T-helper 1 cell treated with Interleukin-12 subunit alpha and Interleukin-12 subunit beta and Interleukin-4 antibody, amounts not matched to agents 30 μg/mL and 1 μg/mL, for 36 hours (primary cell): ENCODE results near the gene KIAA0586.
"Not testable (repeated sequence)": the region's sequence is repeated elsewhere in the genome, so short reads cannot be mapped to it uniquely, and the experiment has no call there.

ENCODE experiments used
- H3K27ac Mint-ChIP-seq: one replicate; pipeline ENCODE4 v1.8.0; 2021; ENCODE audit warnings: mild to moderate bottlenecking, mixed read lengths
- H3K27me3 Mint-ChIP-seq: one replicate; pipeline ENCODE4 v1.8.0; 2021; ENCODE audit warnings: low read depth, mixed read lengths
- H3K36me3 Mint-ChIP-seq: one replicate; pipeline ENCODE4 v1.8.0; 2021; ENCODE audit warnings: low read depth, mixed read lengths
- H3K4me1 Mint-ChIP-seq: one replicate; pipeline ENCODE4 v1.8.0; 2021; ENCODE audit warnings: low read depth, mixed read lengths
- H3K4me3 Mint-ChIP-seq: one replicate; pipeline ENCODE4 v1.8.0; 2021; ENCODE audit warnings: mild to moderate bottlenecking, moderate library complexity, mixed read lengths
- H3K9me3 Mint-ChIP-seq: one replicate; pipeline ENCODE4 v1.8.0; 2021; ENCODE audit warnings: mixed read lengths

KIAA0586 gene

GRCh38 chr14:58574623-58575022 lies 147.1 kb downstream of the KIAA0586 start:
- no peak overlapping the region for H3K27ac Mint-ChIP-seq
- no peaks in the 10 kb centered on the region for H3K36me3 Mint-ChIP-seq
- H3K4me1 Mint-ChIP-seq = peaks cover 15% of the 10 kb centered on the region

GRCh38 chr14:58575956-58576355 lies 148.4 kb downstream of the KIAA0586 start:
- H3K27me3 Mint-ChIP-seq = no peaks in the 10 kb centered on the region
- no peaks in the 10 kb centered on the region for H3K36me3 Mint-ChIP-seq
- no peak overlapping the region for H3K4me3 Mint-ChIP-seq
- H3K27ac Mint-ChIP-seq = no peak overlapping the region
- peaks cover 15% of the 10 kb centered on the region for H3K4me1 Mint-ChIP-seq
- peaks cover 9% of the 10 kb centered on the region for H3K9me3 Mint-ChIP-seq

More at GRCh38 chr14:58574623-58575022, 147.1 kb downstream of the KIAA0586 start:
- Mint-ChIP-seq H3K9me3 (no peaks in the 10 kb centered on the region), H3K4me3 (no peak overlapping the region), H3K27me3 (no peaks in the 10 kb centered on the region)

GRCh38 chr14:58580035-58580434 lies 152.5 kb downstream of the KIAA0586 start:
- H3K4me1 Mint-ChIP-seq, H3K4me3 Mint-ChIP-seq, H3K36me3 Mint-ChIP-seq, H3K27ac Mint-ChIP-seq, H3K27me3 Mint-ChIP-seq: not testable (repeated sequence)
- peaks cover 21% of the 10 kb centered on the region for H3K9me3 Mint-ChIP-seq

GRCh38 chr14:58581389-58581788 lies 153.9 kb downstream of the KIAA0586 start:
- not testable (repeated sequence) for H3K27me3 Mint-ChIP-seq, H3K36me3 Mint-ChIP-seq, H3K4me3 Mint-ChIP-seq, H3K4me1 Mint-ChIP-seq, H3K27ac Mint-ChIP-seq
- peaks cover 21% of the 10 kb centered on the region for H3K9me3 Mint-ChIP-seq

GRCh38 chr14:58584383-58584782 lies 156.9 kb downstream of the KIAA0586 start:
- peaks cover 7% of the 10 kb centered on the region for H3K27me3 Mint-ChIP-seq
- no peak overlapping the region for H3K27ac Mint-ChIP-seq
- no peaks in the 10 kb centered on the region for H3K4me1 Mint-ChIP-seq
- H3K9me3 Mint-ChIP-seq = peaks cover 21% of the 10 kb centered on the region
- no peak overlapping the region for H3K4me3 Mint-ChIP-seq
- peaks cover 2% of the 10 kb centered on the region for H3K36me3 Mint-ChIP-seq

- H3K27me3 Mint-ChIP-seq = peaks cover 15% of the 10 kb centered on the region
- peaks cover 8% of the 10 kb centered on the region for H3K9me3 Mint-ChIP-seq
- H3K4me1 Mint-ChIP-seq = no peaks in the 10 kb centered on the region
- peaks cover 2% of the 10 kb centered on the region for H3K36me3 Mint-ChIP-seq
- H3K27ac Mint-ChIP-seq = no peak overlapping the region
- H3K4me3 Mint-ChIP-seq = no peak overlapping the region
Measured at GRCh38 chr14:58587271-58587670, 159.8 kb downstream of the KIAA0586 start.

- not testable (repeated sequence) for H3K4me3 Mint-ChIP-seq, H3K4me1 Mint-ChIP-seq, H3K27me3 Mint-ChIP-seq, H3K36me3 Mint-ChIP-seq, H3K9me3 Mint-ChIP-seq, H3K27ac Mint-ChIP-seq
Measured at GRCh38 chr14:58588321-58588720, 160.8 kb downstream of the KIAA0586 start.

- no peak overlapping the region for H3K4me3 Mint-ChIP-seq
- H3K27ac Mint-ChIP-seq = no peak overlapping the region
- H3K27me3 Mint-ChIP-seq = peaks cover 8% of the 10 kb centered on the region
- H3K36me3 Mint-ChIP-seq = no peaks in the 10 kb centered on the region
- peaks cover 17% of the 10 kb centered on the region for H3K4me1 Mint-ChIP-seq
- no peaks in the 10 kb centered on the region for H3K9me3 Mint-ChIP-seq
Measured at GRCh38 chr14:58593977-58594376, 166.5 kb downstream of the KIAA0586 start.

- Mint-ChIP-seq H3K27me3 (no peaks in the 10 kb centered on the region), H3K36me3 (no peaks in the 10 kb centered on the region), H3K27ac (no peak overlapping the region), H3K9me3 (no peaks in the 10 kb centered on the region), H3K4me1 (peaks cover 21% of the 10 kb centered on the region), H3K4me3 (no peak overlapping the region)
Measured at GRCh38 chr14:58597041-58597440, 169.5 kb downstream of the KIAA0586 start.

GRCh38 chr14:58598028-58598803 lies 170.7 kb downstream of the KIAA0586 start:
- Mint-ChIP-seq H3K4me1 (peaks cover 21% of the 10 kb centered on the region), H3K27ac (no peak overlapping the region), H3K27me3 (no peaks in the 10 kb centered on the region), H3K9me3 (no peaks in the 10 kb centered on the region), H3K4me3 (no peak overlapping the region), H3K36me3 (no peaks in the 10 kb centered on the region)

GRCh38 chr14:58598804-58599525 lies 171.4 kb downstream of the KIAA0586 start:
- no peaks in the 10 kb centered on the region for H3K27me3 Mint-ChIP-seq
- H3K4me1 Mint-ChIP-seq = peaks cover 21% of the 10 kb centered on the region
- H3K4me3 Mint-ChIP-seq = no peak overlapping the region
- no peaks in the 10 kb centered on the region for H3K9me3 Mint-ChIP-seq
- H3K36me3 Mint-ChIP-seq = no peaks in the 10 kb centered on the region
- no peak overlapping the region for H3K27ac Mint-ChIP-seq

- no peak overlapping the region for H3K4me3 Mint-ChIP-seq
- no peaks in the 10 kb centered on the region for H3K27me3 Mint-ChIP-seq
- H3K27ac Mint-ChIP-seq = no peak overlapping the region
- no peaks in the 10 kb centered on the region for H3K36me3 Mint-ChIP-seq
- H3K4me1 Mint-ChIP-seq = peaks cover 21% of the 10 kb centered on the region
- H3K9me3 Mint-ChIP-seq = no peaks in the 10 kb centered on the region
Measured at GRCh38 chr14:58599707-58600106, 172.2 kb downstream of the KIAA0586 start.
